Measurements from ENCODE around the gene TMEM25. TPM values are rescaled to one million over a fixed set of nuclear protein-coding genes. Genes with fewer than 3 reads are reported as not detected.

The TMEM25 gene
- total RNA-seq, 6 experiments from 2014 or later: 9.2 to 31.0 (median 23.5) TPM

- DNase-seq: no peak
These were observed 2.5 kb upstream of the TMEM25 start for GRCh38 chr11:118528511-118528910.

DNA sequence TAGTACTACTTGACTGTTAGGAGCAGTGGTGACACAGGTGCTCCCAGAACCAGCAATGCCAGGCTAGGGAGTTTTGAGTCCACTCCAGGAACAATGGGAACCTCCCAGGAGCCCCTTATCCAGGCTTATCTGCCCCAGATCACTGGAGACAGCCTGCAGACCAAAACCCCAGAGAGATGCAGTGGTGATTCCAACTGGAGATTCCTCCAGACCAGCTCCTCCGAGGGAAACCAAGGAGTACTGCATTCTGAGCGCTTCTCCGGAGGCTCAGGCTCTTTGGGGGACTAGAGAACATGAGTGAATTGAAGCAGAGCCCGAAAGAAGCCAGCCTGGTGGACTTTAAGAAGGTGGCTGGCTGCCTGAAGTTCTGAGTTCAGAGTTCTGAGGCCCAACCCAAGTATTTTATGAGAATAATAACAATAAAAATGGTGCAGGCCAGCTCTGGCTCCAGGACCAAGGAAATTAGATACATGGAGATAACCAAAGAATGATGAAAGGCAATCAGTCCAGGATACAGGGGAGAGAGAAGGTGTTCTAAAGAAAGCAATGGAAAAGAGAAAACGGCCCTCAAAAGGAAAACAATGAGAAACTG lies 1.3 kb upstream of the TMEM25 start:
- ATAC-seq: no peak
- 40% methylated on average over 4 of the region's 5 CpGs for WGBS (ENCODE audit: insufficient coverage, low coverage, low lambda C conversion rate, missing lambda C conversion rate)
- H3K27me3 ChIP-seq: no peaks in the 10 kb centered on the region
- peaks cover 0 to 64% (median 31%) of the 10 kb centered on the region in 4 donors for H3K4me1 ChIP-seq
- TF ChIP-seq, protein P1, sequence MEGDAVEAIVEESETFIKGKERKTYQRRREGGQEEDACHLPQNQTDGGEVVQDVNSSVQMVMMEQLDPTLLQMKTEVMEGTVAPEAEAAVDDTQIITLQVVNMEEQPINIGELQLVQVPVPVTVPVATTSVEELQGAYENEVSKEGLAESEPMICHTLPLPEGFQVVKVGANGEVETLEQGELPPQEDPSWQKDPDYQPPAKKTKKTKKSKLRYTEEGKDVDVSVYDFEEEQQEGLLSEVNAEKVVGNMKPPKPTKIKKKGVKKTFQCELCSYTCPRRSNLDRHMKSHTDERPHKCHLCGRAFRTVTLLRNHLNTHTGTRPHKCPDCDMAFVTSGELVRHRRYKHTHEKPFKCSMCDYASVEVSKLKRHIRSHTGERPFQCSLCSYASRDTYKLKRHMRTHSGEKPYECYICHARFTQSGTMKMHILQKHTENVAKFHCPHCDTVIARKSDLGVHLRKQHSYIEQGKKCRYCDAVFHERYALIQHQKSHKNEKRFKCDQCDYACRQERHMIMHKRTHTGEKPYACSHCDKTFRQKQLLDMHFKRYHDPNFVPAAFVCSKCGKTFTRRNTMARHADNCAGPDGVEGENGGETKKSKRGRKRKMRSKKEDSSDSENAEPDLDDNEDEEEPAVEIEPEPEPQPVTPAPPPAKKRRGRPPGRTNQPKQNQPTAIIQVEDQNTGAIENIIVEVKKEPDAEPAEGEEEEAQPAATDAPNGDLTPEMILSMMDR (IDR thresholded peaks at IDR 0.05): no peak
- no peak for TF ChIP-seq POLR2A (IDR thresholded peaks at IDR 0.05)
- intact Hi-C loops (cut with DNase I): no loop called here
- H3K4me3 ChIP-seq: peak overlapping the region in 2 of 3 donors; percentile 70 to 79
- no peaks in the 10 kb centered on the region for H3K9me3 ChIP-seq
- peak overlapping the region in 1 of 3 donors; percentile 86 for H3K27ac ChIP-seq
- DNase-seq: no peak
- no peaks in the 10 kb centered on the region for H3K36me3 ChIP-seq

More at GRCh38 chr11:118528511-118528910, 2.5 kb upstream of the TMEM25 start:
- intact Hi-C loops (cut with DNase I): no loop called here
- no peak for ATAC-seq
- Histone ChIP-seq H3K27ac (peak overlapping the region in 2 of 3 donors; percentile 86 to 94), H3K36me3 (no peaks in the 10 kb centered on the region), H3K4me3 (peak overlapping the region in 2 of 3 donors; percentile 65 to 75), H3K27me3 (no peaks in the 10 kb centered on the region), H3K4me1 (peaks cover 0 to 71% (median 31%) of the 10 kb centered on the region in 4 donors), H3K9me3 (no peaks in the 10 kb centered on the region)
- WGBS (ENCODE audit: insufficient coverage, low coverage, low lambda C conversion rate, missing lambda C conversion rate): 20% methylated on average over 1 of the region's 6 CpGs
- TF ChIP-seq POLR2A (IDR thresholded peaks at IDR 0.05): no peak
- TF ChIP-seq, protein P1 (IDR thresholded peaks at IDR 0.05): no peak

DNA sequence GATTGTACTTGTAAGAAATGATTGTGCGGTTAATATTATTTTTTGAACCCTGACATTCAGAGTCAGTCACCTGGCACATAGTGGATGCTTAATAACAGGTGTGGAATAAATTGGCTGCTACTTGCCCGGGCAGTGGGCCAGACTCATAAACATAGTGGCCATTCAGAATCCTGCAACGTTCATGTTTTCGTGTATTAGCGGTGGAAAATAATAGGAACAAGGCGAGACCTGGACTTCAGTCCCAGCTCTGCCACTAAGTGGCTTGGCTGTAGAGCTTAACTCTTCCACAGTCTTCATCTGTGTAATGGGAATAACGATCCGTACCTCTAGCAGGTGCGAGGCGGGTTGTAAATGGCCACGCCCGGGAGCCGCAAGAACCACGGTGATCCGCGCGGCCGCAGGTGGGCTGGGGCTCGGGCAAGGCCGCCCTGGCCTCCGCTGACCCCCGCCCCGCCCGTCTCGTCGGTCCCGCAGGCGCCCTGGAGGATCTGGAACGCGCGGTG lies 761 bp upstream of the TMEM25 start:
- no peaks in the 10 kb centered on the region for H3K9me3 ChIP-seq
- H3K4me3 ChIP-seq: peak overlapping the region; percentile 70 to 88 (median 79)
- WGBS (ENCODE audit: insufficient coverage, low coverage, low lambda C conversion rate, missing lambda C conversion rate): 9% methylated on average over 5 of the region's 31 CpGs
- peak overlapping the region; percentile 28 to 86 (median 54) for H3K27ac ChIP-seq
- no peaks in the 10 kb centered on the region for H3K27me3 ChIP-seq
- intact Hi-C loops (cut with DNase I): no loop called here
- ATAC-seq: peak in 1 of 4 donors; percentile 15
- H3K36me3 ChIP-seq: no peaks in the 10 kb centered on the region
- TF ChIP-seq POLR2A (IDR thresholded peaks at IDR 0.05): no peak
- TF ChIP-seq, protein P1 (IDR thresholded peaks at IDR 0.05): no peak
- peaks cover 0 to 58% (median 28%) of the 10 kb centered on the region in 4 donors for H3K4me1 ChIP-seq
- no peak for DNase-seq

DNA sequence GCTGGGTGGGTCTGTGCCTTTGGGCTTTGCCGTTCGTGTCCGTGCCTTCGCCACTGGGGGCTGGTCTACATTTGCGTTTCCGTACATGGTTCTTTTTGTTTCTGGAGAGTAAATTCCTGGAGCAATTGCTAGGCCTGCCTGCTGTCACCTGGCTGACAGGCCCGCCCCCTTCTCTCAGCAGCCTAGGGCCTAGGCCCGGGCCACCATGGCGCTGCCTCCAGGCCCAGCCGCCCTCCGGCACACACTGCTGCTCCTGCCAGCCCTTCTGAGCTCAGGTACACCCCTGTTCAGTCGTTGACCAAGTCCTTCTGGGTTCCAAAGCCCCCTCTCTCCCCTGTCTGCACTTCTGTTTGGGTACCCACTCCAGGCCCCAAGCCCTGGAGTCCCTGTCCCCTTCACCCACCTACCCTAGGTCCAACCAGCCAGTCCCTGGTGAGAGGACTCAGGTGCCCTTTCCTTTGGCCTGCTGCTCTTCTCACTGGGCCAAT lies 649 bp downstream of the TMEM25 start:
- intact Hi-C loops (cut with DNase I): no loop called here
- WGBS (ENCODE audit: insufficient coverage, low coverage, low lambda C conversion rate, missing lambda C conversion rate): 15% methylated on average over 11 of the region's 12 CpGs
- Histone ChIP-seq H3K36me3 (no peaks in the 10 kb centered on the region), H3K4me3 (peak overlapping the region; percentile 70 to 88 (median 79)), H3K9me3 (no peaks in the 10 kb centered on the region), H3K27me3 (no peaks in the 10 kb centered on the region), H3K27ac (peak overlapping the region; percentile 29 to 86 (median 57)), H3K4me1 (peaks cover 0 to 48% (median 23%) of the 10 kb centered on the region in 4 donors)
- ATAC-seq: no peak
- no peak for DNase-seq
- no peak for TF ChIP-seq POLR2A (IDR thresholded peaks at IDR 0.05)

- no peaks in the 10 kb centered on the region for H3K27me3 ChIP-seq
- peaks cover 0 to 48% (median 23%) of the 10 kb centered on the region in 4 donors for H3K4me1 ChIP-seq
- ATAC-seq (no peak), DNase-seq (no peak)
- peak overlapping the region in 1 of 3 donors; percentile 70 for H3K4me3 ChIP-seq
- intact Hi-C loops (cut with DNase I): no loop called here
- no CpG with 5 or more reads among the region's 10 CpGs for WGBS (ENCODE audit: insufficient coverage, low coverage, low lambda C conversion rate, missing lambda C conversion rate)
- peak overlapping the region; percentile 29 to 86 (median 57) for H3K27ac ChIP-seq
- H3K9me3 ChIP-seq: no peaks in the 10 kb centered on the region
- H3K36me3 ChIP-seq: no peaks in the 10 kb centered on the region
- TF ChIP-seq, protein P1 (IDR thresholded peaks at IDR 0.05): no peak
- TF ChIP-seq POLR2A (IDR thresholded peaks at IDR 0.05): no peak
These were observed 1.1 kb downstream of the TMEM25 start for GRCh38 chr11:118532091-118532490.
